Calu3 (cell line): Measurements from ENCODE around the gene UBASH3B. TPM values are rescaled to one million over a fixed set of nuclear protein-coding genes. Genes with fewer than 3 reads are reported as not detected.
"Not testable (repeated sequence)": the region's sequence is repeated elsewhere in the genome, so short reads cannot be mapped to it uniquely, and the experiment has no call there.

ENCODE experiments used
- BruUV-seq: library from RNA; stranded (reverse); fragments of 400-500 nt; replicated peaks from 2 replicates; lab custom pipeline; 2021; lab: Mats Ljungman, UMichigan
- CTCF ChIA-PET: fragments of 300-600 bp; sonication (Branson Sonifier 250); formaldehyde crosslinking; loops from one replicate; lab custom pipeline; 2022; ENCODE audit warnings: antibody characterized with exemption; lab: Charles Lee
- DNase-seq: peaks from one replicate; pipeline ENCODE4 v3.0.0; 2022
- H3K27ac Mint-ChIP-seq: one replicate; pipeline ENCODE4 v1.8.0; 2022; ENCODE audit warnings: mixed read lengths; ENCODE audit not compliant: unreplicated experiment
- H3K27me3 Mint-ChIP-seq: one replicate; pipeline ENCODE4 v1.8.0; 2022; ENCODE audit warnings: mixed read lengths; ENCODE audit not compliant: unreplicated experiment
- H3K36me3 Mint-ChIP-seq: one replicate; pipeline ENCODE4 v1.8.0; 2022; ENCODE audit warnings: mild to moderate bottlenecking, moderate library complexity, mixed read lengths; ENCODE audit not compliant: insufficient read depth, unreplicated experiment
- H3K4me1 Mint-ChIP-seq: one replicate; pipeline ENCODE4 v1.8.0; 2022; ENCODE audit warnings: mild to moderate bottlenecking, low read depth, mixed read lengths; ENCODE audit not compliant: unreplicated experiment
- H3K4me3 Mint-ChIP-seq: one replicate; pipeline ENCODE4 v1.8.0; 2022; ENCODE audit warnings: mild to moderate bottlenecking, low read depth, moderate library complexity, mixed read lengths; ENCODE audit not compliant: unreplicated experiment
- H3K9me3 Mint-ChIP-seq: one replicate; pipeline ENCODE4 v1.8.0; 2022; ENCODE audit warnings: low read depth, mixed read lengths; ENCODE audit not compliant: unreplicated experiment
- CTCF ChIP-seq: fragments of 200-600 bp; IDR thresholded peaks from one replicate; pipeline ENCODE4 v1.8.0; 2022; ENCODE audit warnings: antibody characterized with exemption; ENCODE audit not compliant: unreplicated experiment
- intact Hi-C: fragments of 100-400 bp; cut with micrococcal nuclease; formaldehyde crosslinking; loops from one replicate; pipeline ENCODE4 v1.10.0; 2022; ENCODE audit not compliant: unreplicated experiment
- total RNA-seq: library from RNA; stranded (reverse); gene quantifications from 2 replicates; pipeline ENCODE4 v1.2.3, GENCODE V29; 2022

The UBASH3B gene
- total RNA-seq, 1 experiment from 2014 or later, result 74.9 TPM

DNA sequence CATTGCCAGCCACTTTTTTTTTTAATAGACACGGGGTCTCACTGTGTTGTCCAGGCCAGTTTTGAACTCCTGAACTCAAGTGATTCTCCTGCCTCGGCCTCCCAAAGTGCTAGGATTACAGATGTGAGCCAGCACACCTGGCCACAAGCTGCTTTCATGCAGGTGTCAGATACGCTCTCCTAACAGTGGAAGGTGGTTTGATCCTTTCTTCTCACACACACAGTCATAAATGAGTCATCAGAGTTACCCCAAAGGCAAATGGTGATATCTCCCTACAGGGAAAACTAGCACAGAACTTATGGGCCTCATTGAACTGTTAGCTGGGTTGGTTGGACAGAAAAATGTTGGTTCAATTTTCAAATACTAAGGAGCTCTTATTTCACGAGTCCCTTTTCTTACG lies 38.2 kb upstream of the UBASH3B start:
- Mint-ChIP-seq H3K9me3 (no peaks in the 10 kb centered on the region), H3K27me3 (no peaks in the 10 kb centered on the region), H3K4me1 (no peaks in the 10 kb centered on the region), H3K27ac (no peak overlapping the region), H3K4me3 (no peak overlapping the region), H3K36me3 (no peaks in the 10 kb centered on the region)
- DNase-seq, result no peak
- intact Hi-C loops, result no loop called here
- no TSS peak for BruUV-seq
- no peak for TF ChIP-seq CTCF
- CTCF ChIA-PET, result interaction anchor here (0.7 kb wide), 1 partner anchor 11 kb away, joined by 4 read pairs; no protein-coding TSS in a partner anchor

- H3K4me3 Mint-ChIP-seq, result no peak overlapping the region
- no peak for TF ChIP-seq CTCF
- H3K36me3 Mint-ChIP-seq, result no peaks in the 10 kb centered on the region
- BruUV-seq, result no TSS peak
- no peaks in the 10 kb centered on the region for H3K27me3 Mint-ChIP-seq
- no peaks in the 10 kb centered on the region for H3K4me1 Mint-ChIP-seq
- CTCF ChIA-PET, result interaction anchor here (0.7 kb wide), 1 partner anchor 11 kb away, joined by 4 read pairs; no protein-coding TSS in a partner anchor
- no peak for DNase-seq
- H3K27ac Mint-ChIP-seq, result no peak overlapping the region
- no peaks in the 10 kb centered on the region for H3K9me3 Mint-ChIP-seq
- intact Hi-C loops, result no loop called here
These were observed 37.6 kb upstream of the UBASH3B start for GRCh38 chr11:122617926-122618325.

- no peak overlapping the region for H3K4me3 Mint-ChIP-seq
- intact Hi-C loops, result no loop called here
- peaks cover 6% of the 10 kb centered on the region for H3K27me3 Mint-ChIP-seq
- no peak for TF ChIP-seq CTCF
- H3K9me3 Mint-ChIP-seq, result no peaks in the 10 kb centered on the region
- BruUV-seq, result no TSS peak
- CTCF ChIA-PET, result no interaction called here
- DNase-seq, result no peak
- no peaks in the 10 kb centered on the region for H3K36me3 Mint-ChIP-seq
- no peak overlapping the region for H3K27ac Mint-ChIP-seq
- no peaks in the 10 kb centered on the region for H3K4me1 Mint-ChIP-seq
These were observed 36.6 kb upstream of the UBASH3B start for GRCh38 chr11:122618927-122619326.

DNA sequence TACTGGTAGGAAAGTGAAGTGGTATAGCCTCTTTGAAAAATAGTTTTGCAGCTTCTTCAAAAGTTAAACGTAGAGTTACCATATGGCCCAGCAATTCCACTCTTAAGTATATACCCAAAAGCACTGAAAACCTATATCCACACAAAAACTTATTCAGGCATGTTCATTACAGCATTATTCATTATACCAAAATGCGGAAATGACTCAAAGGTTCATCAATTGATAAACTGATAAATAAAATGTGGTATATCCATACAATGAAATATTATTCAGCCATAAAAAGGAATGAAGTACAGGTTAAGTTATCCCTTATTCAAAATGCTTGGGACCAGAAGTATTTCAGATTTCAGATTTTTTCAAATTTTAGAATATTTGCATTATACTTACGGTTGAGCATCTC lies 35.8 kb upstream of the UBASH3B start:
- intact Hi-C loops, result no loop called here
- Mint-ChIP-seq H3K9me3 (no peaks in the 10 kb centered on the region), H3K36me3 (no peaks in the 10 kb centered on the region), H3K4me1 (no peaks in the 10 kb centered on the region), H3K27me3 (peaks cover 12% of the 10 kb centered on the region), H3K4me3 (no peak overlapping the region), H3K27ac (no peak overlapping the region)
- CTCF ChIA-PET, result no interaction called here
- BruUV-seq, result no TSS peak
- DNase-seq, result no peak
- no peak for TF ChIP-seq CTCF

GRCh38 chr11:122625501-122625900 lies 30.0 kb upstream of the UBASH3B start:
- CTCF ChIA-PET, result not testable (repeated sequence)

More at GRCh38 chr11:122625501-122625900, 30.0 kb upstream of the UBASH3B start:
- H3K27ac Mint-ChIP-seq, H3K36me3 Mint-ChIP-seq, H3K4me1 Mint-ChIP-seq, BruUV-seq, H3K9me3 Mint-ChIP-seq, intact Hi-C loops, DNase-seq, H3K4me3 Mint-ChIP-seq: not testable (repeated sequence)
- peaks cover 12% of the 10 kb centered on the region for H3K27me3 Mint-ChIP-seq
